ENCODE results near the gene BCL11A.

Gene BCL11A

DNA sequence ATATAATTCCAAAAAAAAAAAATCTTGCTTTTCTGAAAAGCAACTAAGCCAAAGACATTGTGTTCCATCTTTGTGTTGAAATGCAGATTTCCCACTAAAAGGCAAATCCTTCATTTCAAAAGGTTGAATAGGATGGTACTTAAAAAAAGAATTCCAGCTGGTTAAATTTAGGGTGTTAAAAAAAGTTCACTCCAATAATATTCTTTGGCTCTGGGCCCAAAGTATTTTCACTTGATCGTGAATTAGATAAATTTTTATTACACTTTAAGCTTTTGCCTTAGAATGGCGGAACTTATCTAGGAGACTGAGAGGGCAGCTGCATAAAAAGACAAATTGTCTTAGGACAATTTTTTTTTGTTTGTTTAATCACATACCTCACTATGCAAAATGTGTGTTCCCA is 79.2 kb downstream of the BCL11A start:
- no peak overlapping the region for H3K4me3 ChIP-seq (ENCODE audit: low read depth, low read length)
- TF ChIP-seq, protein P1, sequence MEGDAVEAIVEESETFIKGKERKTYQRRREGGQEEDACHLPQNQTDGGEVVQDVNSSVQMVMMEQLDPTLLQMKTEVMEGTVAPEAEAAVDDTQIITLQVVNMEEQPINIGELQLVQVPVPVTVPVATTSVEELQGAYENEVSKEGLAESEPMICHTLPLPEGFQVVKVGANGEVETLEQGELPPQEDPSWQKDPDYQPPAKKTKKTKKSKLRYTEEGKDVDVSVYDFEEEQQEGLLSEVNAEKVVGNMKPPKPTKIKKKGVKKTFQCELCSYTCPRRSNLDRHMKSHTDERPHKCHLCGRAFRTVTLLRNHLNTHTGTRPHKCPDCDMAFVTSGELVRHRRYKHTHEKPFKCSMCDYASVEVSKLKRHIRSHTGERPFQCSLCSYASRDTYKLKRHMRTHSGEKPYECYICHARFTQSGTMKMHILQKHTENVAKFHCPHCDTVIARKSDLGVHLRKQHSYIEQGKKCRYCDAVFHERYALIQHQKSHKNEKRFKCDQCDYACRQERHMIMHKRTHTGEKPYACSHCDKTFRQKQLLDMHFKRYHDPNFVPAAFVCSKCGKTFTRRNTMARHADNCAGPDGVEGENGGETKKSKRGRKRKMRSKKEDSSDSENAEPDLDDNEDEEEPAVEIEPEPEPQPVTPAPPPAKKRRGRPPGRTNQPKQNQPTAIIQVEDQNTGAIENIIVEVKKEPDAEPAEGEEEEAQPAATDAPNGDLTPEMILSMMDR (IDR thresholded peaks at IDR 0.05; ENCODE audit: insufficient read depth, low read depth, low read length, missing control alignments) = no peak
- no peak for DNase-seq (ENCODE audit: low read depth)

DNA sequence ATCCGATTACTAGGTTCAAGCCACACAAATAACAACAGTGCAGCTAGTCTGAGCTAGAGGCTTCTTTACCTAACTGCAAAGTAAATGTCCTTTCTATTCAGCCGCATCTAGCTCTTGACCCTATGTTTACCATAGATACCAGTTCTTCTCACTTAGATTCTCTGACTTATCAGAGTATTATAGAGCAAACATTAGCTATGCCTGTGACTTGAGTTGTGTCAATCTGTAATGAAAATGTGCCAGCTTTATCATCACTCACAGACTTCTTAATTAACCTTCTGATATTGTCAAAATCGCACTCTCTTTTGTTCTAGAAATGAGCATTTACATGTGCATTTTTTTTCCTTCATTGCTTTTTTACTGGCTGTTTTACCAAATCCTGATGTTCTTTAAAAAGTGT is 79.9 kb downstream of the BCL11A start:
- TF ChIP-seq, protein P1 (IDR thresholded peaks at IDR 0.05; ENCODE audit: insufficient read depth, low read depth, low read length, missing control alignments) = no peak
- no peak overlapping the region for H3K4me3 ChIP-seq (ENCODE audit: low read depth, low read length)

DNA sequence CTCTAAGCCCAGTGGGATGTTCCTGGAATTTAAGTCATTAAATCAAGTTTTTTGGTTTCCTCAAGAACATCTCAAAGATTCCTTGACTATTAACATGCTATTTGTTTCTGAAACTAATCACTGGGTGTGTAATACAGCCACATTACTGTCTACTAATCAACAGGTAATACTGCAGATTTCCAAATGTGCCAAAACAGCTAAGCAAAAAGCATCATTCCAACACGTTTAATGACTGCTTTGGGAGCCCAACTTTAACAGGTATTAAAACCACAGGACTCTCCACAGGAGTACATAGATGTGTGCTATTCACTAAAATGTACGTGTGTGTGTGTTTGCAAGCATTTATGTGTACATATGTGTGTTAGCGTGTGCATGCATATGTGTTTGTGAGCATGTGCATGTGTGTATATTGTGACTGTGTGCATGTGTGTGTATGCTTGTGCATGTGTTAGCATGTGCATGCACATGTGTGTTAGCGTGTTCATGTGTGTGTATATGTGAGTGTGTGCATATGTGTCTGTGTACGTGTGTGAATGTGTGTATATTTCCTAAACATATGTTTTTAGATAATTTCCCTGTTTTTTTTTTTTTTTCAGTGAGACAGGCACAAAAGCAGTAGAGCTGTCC is 80.7 kb downstream of the BCL11A start:
- H3K4me3 ChIP-seq (ENCODE audit: low read depth, low read length) = no peak overlapping the region
- DNase-seq (ENCODE audit: low read depth) = no peak
- TF ChIP-seq, protein P1 (IDR thresholded peaks at IDR 0.05; ENCODE audit: insufficient read depth, low read depth, low read length, missing control alignments) = no peak

More for the DNA sequence above, 79.9 kb downstream of the BCL11A start:
- DNase-seq (ENCODE audit: low read depth) = no peak

DNA sequence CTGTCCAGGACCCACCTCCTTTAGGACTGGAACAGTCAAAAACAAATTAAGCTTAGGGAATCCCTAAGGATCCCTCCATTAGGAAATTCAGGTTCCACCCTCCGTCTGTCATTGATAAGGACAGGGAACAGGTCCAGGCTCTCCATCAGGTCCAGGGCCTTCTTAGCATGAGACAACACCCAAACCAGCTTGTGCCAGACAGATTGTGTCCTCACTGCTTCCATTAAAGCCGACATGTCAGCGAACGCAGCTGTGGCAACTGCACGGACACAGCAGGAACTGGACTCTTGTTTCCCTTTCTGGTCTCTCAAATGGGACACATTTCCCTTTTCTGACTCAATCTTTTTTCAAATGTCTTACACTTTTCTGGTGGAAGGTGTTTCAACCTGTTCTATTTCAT is 81.4 kb downstream of the BCL11A start:
- DNase-seq (ENCODE audit: low read depth) = no peak
- TF ChIP-seq, protein P1 (IDR thresholded peaks at IDR 0.05; ENCODE audit: insufficient read depth, low read depth, low read length, missing control alignments) = no peak
- H3K4me3 ChIP-seq (ENCODE audit: low read depth, low read length) = no peak overlapping the region

DNA sequence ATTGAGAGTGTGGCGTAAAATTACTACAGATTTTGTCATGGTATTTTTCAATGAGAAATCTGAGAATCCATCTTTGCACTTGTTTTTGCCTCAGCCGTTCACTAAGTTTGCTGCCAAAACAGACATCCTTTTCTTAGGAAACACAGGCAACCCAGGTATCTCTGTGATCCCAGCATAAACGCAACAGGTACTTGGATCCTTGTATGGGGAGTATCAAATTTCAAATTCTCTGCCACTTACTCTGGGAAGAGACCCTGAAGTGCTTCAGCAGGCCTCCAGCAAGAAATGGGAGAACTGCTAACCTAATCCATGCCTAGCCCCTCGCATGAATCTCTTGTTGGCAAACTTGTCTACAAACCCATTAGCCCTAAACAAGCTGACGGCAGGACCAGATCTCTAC is 83.1 kb downstream of the BCL11A start:
- H3K4me3 ChIP-seq (ENCODE audit: low read depth, low read length) = no peak overlapping the region
- TF ChIP-seq, protein P1 (IDR thresholded peaks at IDR 0.05; ENCODE audit: insufficient read depth, low read depth, low read length, missing control alignments) = no peak
- no peak for DNase-seq (ENCODE audit: low read depth)

DNA sequence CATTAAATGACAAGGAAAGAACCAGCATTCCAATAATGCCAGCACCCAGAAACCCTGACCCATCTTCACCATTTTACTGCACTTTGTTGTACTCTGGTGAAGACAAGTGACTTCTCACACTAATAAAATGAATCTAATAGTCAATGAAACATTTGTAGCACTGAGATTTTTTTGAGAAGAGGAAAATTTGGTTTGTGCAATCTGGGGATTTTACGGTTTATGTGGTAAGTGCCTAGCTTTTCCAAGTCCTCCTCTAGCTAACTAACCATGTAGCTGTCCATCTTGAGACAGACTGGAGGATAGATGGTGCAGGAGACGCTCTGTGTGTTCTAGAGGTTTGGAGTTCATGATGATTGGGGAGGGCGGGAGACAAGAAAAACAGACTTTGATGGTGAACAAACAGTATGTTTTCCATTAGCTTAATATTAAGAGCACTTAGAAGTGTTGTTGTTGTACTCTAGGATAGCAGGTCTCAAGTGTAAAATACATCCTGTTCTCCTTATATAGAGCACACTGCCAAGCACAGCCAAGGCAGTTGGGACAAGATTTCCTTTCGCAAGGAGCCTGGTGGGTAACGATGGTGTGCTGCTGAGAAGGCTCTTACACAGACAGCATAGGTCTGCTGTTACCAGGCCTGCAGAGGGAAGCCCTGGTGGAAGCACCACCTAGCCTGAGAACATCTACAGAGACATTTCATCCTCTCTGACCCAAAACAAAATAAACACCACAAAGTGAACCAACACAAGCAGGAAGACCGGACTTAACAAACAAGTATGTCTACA is 83.7 kb downstream of the BCL11A start:
- no peak for DNase-seq (ENCODE audit: low read depth)
- no peak overlapping the region for H3K4me3 ChIP-seq (ENCODE audit: low read depth, low read length)
- TF ChIP-seq, protein P1 (IDR thresholded peaks at IDR 0.05; ENCODE audit: insufficient read depth, low read depth, low read length, missing control alignments) = no peak
